T-helper 22 cell (primary cell): ENCODE data around the gene NUP210L.
"Not testable (repeated sequence)": the region's sequence is repeated elsewhere in the genome, so short reads cannot be mapped to it uniquely, and the experiment has no call there.

ENCODE experiments used
- DNase-seq: peaks from one replicate; pipeline ENCODE4 v3.0.0-alpha.2; 2020; ENCODE audit warnings: low read depth

The NUP210L gene

GRCh38 chr1:154097873-154098272 is 57.0 kb downstream of the NUP210L start:
- DNase-seq = no peak

GRCh38 chr1:154095456-154096060 is 59.3 kb downstream of the NUP210L start:
- DNase-seq = no peak

GRCh38 chr1:154094411-154094810 is 60.5 kb downstream of the NUP210L start:
- DNase-seq = no peak

- no peak for DNase-seq
Observed at GRCh38 chr1:154093699-154094098, 61.2 kb downstream of the NUP210L start.

- no peak for DNase-seq
Observed at GRCh38 chr1:154091706-154092105, 63.2 kb downstream of the NUP210L start.

- no peak for DNase-seq
Observed at GRCh38 chr1:154087574-154087973, 67.3 kb downstream of the NUP210L start.

- DNase-seq = not testable (repeated sequence)
Observed at GRCh38 chr1:154083057-154083456, 71.8 kb downstream of the NUP210L start.

GRCh38 chr1:154081386-154082126 is 73.3 kb downstream of the NUP210L start:
- no peak for DNase-seq

GRCh38 chr1:154076413-154076812 is 78.5 kb downstream of the NUP210L start:
- no peak for DNase-seq

GRCh38 chr1:154075746-154076145 is 79.1 kb downstream of the NUP210L start:
- no peak for DNase-seq

GRCh38 chr1:154062309-154062708 is 92.6 kb downstream of the NUP210L start:
- DNase-seq = no peak

- not testable (repeated sequence) for DNase-seq
Observed at GRCh38 chr1:154047436-154047835, 107.4 kb downstream of the NUP210L start.

GRCh38 chr1:154033697-154034096 is 121.2 kb downstream of the NUP210L start:
- not testable (repeated sequence) for DNase-seq

GRCh38 chr1:154019940-154020339 is 134.9 kb downstream of the NUP210L start:
- DNase-seq = no peak

- DNase-seq = no peak
Observed at GRCh38 chr1:154019269-154019668, 135.6 kb downstream of the NUP210L start.

- no peak for DNase-seq
Observed at GRCh38 chr1:154014154-154014907, 140.5 kb downstream of the NUP210L start.

- not testable (repeated sequence) for DNase-seq
Observed at GRCh38 chr1:154012543-154012942, 142.3 kb downstream of the NUP210L start.

GRCh38 chr1:154012129-154012528 is 142.7 kb downstream of the NUP210L start:
- DNase-seq = no peak

GRCh38 chr1:154006136-154006535 is 148.7 kb downstream of the NUP210L start:
- no peak for DNase-seq

- DNase-seq = no peak
Observed at GRCh38 chr1:154000420-154000819, 154.5 kb downstream of the NUP210L start.

GRCh38 chr1:153996882-153997281 is 158.0 kb downstream of the NUP210L start:
- DNase-seq = not testable (repeated sequence)

GRCh38 chr1:153995640-153996039 is 159.2 kb downstream of the NUP210L start:
- no peak for DNase-seq

- DNase-seq = no peak
Observed at GRCh38 chr1:153995202-153995601, 159.7 kb downstream of the NUP210L start.
